SK-N-SH (cell line): ENCODE data around the gene KRT6A.

Experiments
- CTCF ChIP-seq: fragments of 200-600 bp; sonication (generic); IDR thresholded peaks from 2 replicates; pipeline ENCODE4 v1.6.1; 2017; ENCODE audit warnings: antibody characterized with exemption, mild to moderate bottlenecking, moderate library complexity
- EZH2phosphoT487 ChIP-seq: fragments of 200-600 bp; sonication (generic); IDR thresholded peaks from 2 replicates; pipeline ENCODE4 v1.6.1; 2017; ENCODE audit warnings: low read depth, mixed run types, mild to moderate bottlenecking, antibody characterized with exemption, moderate library complexity, borderline replicate concordance
- RAD21 ChIP-seq: IDR thresholded peaks from 2 replicates; pipeline ENCODE4 v1.6.1; 2012; ENCODE audit warnings: mild to moderate bottlenecking, low read length
- YY1 ChIP-seq: IDR thresholded peaks from 2 replicates; pipeline ENCODE4 v1.4.0; 2012; ENCODE audit warnings: low read depth, mild to moderate bottlenecking
- TF ChIP-seq, protein P1 (sequence below): IDR thresholded peaks from 2 replicates; pipeline ENCODE4 v1.4.0; 2012; ENCODE audit warnings: low read depth

DNA sequence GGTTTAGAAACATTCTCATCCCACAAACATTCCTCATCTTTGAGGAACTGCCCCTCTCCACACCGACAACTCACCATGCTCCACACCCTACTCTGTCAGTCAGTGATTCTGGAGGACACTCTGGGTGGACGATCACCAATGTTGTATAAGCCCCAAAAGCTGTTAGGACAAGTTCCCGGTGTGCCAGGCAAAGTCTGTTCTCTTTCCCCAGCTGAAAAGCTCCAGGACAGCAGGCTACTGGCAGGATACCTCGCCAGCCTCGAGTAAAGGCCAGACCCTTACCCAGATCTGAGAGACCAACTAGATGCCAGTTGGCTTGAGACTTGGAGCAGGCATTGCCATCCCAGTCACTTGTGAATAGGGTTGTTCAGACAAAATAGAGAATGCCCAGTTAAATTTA lies 15.2 kb upstream of the KRT6A start:
- TF ChIP-seq CTCF: no peak
- TF ChIP-seq EZH2phosphoT487: no peak
- TF ChIP-seq, protein P1, sequence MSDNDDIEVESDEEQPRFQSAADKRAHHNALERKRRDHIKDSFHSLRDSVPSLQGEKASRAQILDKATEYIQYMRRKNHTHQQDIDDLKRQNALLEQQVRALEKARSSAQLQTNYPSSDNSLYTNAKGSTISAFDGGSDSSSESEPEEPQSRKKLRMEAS: no peak
- TF ChIP-seq YY1: no peak
- TF ChIP-seq RAD21: no peak
